Gastrocnemius medialis (tissue), 4 donors: Measurements from ENCODE around the gene ERCC4. TPM values are rescaled to one million over a fixed set of nuclear protein-coding genes. Genes with fewer than 3 reads are reported as not detected.

Source experiments
- ATAC-seq, 2 donors: fragments of 150-250 bp; one replicate each; pipeline ENCODE4 v1.9.1; 2016
- DNase-seq, 2 donors: peaks; one replicate each; pipeline ENCODE4 v3.0.0-alpha.2; 2019
- H3K27ac ChIP-seq, 4 donors: fragments of 200-600 bp; sonication (generic); 1 replicate in 1 of 4; 2 replicates in 3 of 4; pipeline ENCODE4 v1.5.1; 2016 to 2018; ENCODE audit warnings: mild to moderate bottlenecking in 2 of 4, moderate library complexity in 1 of 4
- H3K27me3 ChIP-seq, 3 donors: fragments of 200-600 bp; sonication (generic) in 2 of 3; 1 replicate in 1 of 3; 2 replicates in 2 of 3; pipeline versions ENCODE4 v1.5.1 to v1.6.0; 2016 to 2019; ENCODE audit warnings: mild to moderate bottlenecking in 1 of 3, moderate library complexity in 1 of 3
- H3K36me3 ChIP-seq, 2 donors: fragments of 200-600 bp; sonication (generic) in 1 of 2; one replicate each; pipeline ENCODE4 v1.5.1; 2017 to 2018
- H3K4me1 ChIP-seq, 2 donors: fragments of 200-600 bp; sonication (generic) in 1 of 2; one replicate each; pipeline ENCODE4 v1.5.1; 2016 to 2017; ENCODE audit warnings: mild to moderate bottlenecking in 2 of 2
- H3K4me3 ChIP-seq, 4 donors: fragments of 200-600 bp; sonication (generic) in 3 of 4; 1 replicate in 1 of 4; 2 replicates in 3 of 4; pipeline ENCODE4 v1.5.1; 2016 to 2019; ENCODE audit warnings: mild to moderate bottlenecking in 2 of 4
- H3K9me3 ChIP-seq, 3 donors: fragments of 200-600 bp; sonication (generic) in 2 of 3; 1 replicate in 1 of 3; 2 replicates in 2 of 3; pipeline ENCODE4 v1.5.1; 2016 to 2019
- POLR2A ChIP-seq, 2 donors: fragments of 450-650 bp; IDR thresholded peaks; one replicate each; pipeline ENCODE4 v1.6.1; 2017; ENCODE audit warnings: antibody characterized with exemption in 2 of 2, mild to moderate bottlenecking in 2 of 2, moderate library complexity in 2 of 2
- in situ Hi-C, 4 donors: fragments of 200-750 bp; cut with MboI; loops; one replicate each; pipeline versions ENCODE4 v1.15.0 to v1.8.0; 2017; ENCODE audit warnings: low sequenced_read_pairs in 4 of 4
- intact Hi-C: fragments of 100-400 bp; cut with DNase I; formaldehyde crosslinking; loops from one replicate; pipeline ENCODE4 v1.15.1; 2023; ENCODE audit warnings: low total_unique reads
- total RNA-seq, 4 donors: library from RNA; depleted of rRNA; stranded (reverse); fragments of >200 nt; gene quantifications; one replicate each; pipeline versions ENCODE4 v1.1.0 to v1.2.3, GENCODE V29; 2016
- TF ChIP-seq, protein P1 (sequence below), 5 experiments: fragments of 450-650 bp in 3 of 5; fragments of 200-600 bp in 2 of 5; sonication (generic) in 2 of 5; IDR thresholded peaks in 4 of 5; conservative IDR thresholded peaks in 1 of 5; 1 replicate in 4 of 5; 2 replicates in 1 of 5; pipeline ENCODE4 v1.5.1; 2016 to 2019; ENCODE audit warnings: antibody characterized with exemption in 5 of 5, mild to moderate bottlenecking in 3 of 5, moderate library complexity in 3 of 5

ERCC4 gene
- total RNA-seq, 4 donors from 2014 or later, result 7.1 to 11.5 (median 8.4) TPM

DNA sequence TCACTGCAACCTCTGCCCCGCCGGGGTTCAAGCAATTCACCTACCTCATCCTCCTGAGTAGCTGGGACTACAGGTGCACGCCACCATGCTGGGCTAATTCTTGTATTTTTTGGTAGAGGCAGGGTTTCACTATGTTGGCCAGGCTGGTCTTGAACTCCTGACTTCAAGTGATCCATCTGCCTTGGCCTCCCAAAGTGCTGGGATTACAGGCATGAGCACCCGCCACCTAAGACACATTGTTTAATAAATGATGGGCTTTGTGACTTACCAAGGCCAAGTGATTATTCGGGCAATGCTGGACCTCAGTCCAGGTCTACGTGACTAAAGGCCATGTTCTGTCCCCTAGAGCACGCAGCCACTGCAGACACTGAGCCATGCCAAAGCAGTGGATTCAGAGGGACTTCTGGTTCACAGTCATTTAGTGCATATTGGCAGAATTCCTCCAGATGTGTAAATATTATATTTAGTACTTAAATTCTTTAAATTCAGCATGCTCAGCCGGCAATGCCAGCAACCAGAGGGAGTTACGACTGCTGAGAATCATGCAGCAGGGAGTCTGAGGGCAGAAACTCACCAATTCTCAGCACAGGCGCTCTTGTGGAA, 4.8 kb upstream of the ERCC4 start:
- Histone ChIP-seq H3K27ac (peak overlapping the region in 1 of 4 donors; percentile 28), H3K36me3 (no peaks in the 10 kb centered on the region), H3K4me1 (peaks cover 10 to 30% of the 10 kb centered on the region in 2 donors), H3K4me3 (no peak overlapping the region), H3K9me3 (no peaks in the 10 kb centered on the region), H3K27me3 (no peaks in the 10 kb centered on the region)
- TF ChIP-seq, protein P1, sequence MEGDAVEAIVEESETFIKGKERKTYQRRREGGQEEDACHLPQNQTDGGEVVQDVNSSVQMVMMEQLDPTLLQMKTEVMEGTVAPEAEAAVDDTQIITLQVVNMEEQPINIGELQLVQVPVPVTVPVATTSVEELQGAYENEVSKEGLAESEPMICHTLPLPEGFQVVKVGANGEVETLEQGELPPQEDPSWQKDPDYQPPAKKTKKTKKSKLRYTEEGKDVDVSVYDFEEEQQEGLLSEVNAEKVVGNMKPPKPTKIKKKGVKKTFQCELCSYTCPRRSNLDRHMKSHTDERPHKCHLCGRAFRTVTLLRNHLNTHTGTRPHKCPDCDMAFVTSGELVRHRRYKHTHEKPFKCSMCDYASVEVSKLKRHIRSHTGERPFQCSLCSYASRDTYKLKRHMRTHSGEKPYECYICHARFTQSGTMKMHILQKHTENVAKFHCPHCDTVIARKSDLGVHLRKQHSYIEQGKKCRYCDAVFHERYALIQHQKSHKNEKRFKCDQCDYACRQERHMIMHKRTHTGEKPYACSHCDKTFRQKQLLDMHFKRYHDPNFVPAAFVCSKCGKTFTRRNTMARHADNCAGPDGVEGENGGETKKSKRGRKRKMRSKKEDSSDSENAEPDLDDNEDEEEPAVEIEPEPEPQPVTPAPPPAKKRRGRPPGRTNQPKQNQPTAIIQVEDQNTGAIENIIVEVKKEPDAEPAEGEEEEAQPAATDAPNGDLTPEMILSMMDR (IDR thresholded peaks at IDR 0.05 in 4 of 5, conservative IDR thresholded peaks at IDR 0.05 in 1 of 5), result no peak
- TF ChIP-seq POLR2A (IDR thresholded peaks at IDR 0.05), result no peak
- ATAC-seq, result no peak
- in situ Hi-C loops (no loop called here), intact Hi-C loops (no loop called here)
- no peak for DNase-seq

DNA sequence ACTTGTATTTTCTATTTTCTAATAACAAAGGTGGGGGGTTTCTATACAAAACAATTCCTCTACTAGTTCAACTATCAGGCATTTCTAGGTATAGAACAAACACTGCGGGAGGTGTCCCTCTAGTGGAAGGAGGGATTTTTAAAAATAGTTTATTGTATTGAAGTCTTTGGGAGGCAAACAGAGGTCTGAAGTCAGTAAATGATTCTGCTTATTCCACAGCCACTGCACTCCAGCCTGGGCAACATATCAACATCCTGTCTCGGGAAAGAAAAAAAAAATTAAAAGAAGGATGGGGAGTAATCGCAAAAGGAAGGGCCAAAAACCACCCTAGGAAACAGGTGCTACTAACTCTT, 648 bp upstream of the ERCC4 start:
- intact Hi-C loops, result loop anchor here (1.0 kb wide), 1 partner anchor 53 kb away; no protein-coding TSS in a partner anchor
- Histone ChIP-seq H3K9me3 (no peaks in the 10 kb centered on the region), H3K4me1 (peaks cover 27 to 29% of the 10 kb centered on the region in 2 donors), H3K27ac (peak overlapping the region; percentile 67 to 78 (median 78)), H3K36me3 (no peaks in the 10 kb centered on the region), H3K4me3 (peak overlapping the region; percentile 41 to 83 (median 52)), H3K27me3 (no peaks in the 10 kb centered on the region)
- TF ChIP-seq, protein P1 (IDR thresholded peaks at IDR 0.05 in 4 of 5, conservative IDR thresholded peaks at IDR 0.05 in 1 of 5), result no peak
- TF ChIP-seq POLR2A (IDR thresholded peaks at IDR 0.05), result no peak
- in situ Hi-C loops, result no loop called here
- ATAC-seq (peak; percentile 49 to 53), DNase-seq (no peak)

DNA sequence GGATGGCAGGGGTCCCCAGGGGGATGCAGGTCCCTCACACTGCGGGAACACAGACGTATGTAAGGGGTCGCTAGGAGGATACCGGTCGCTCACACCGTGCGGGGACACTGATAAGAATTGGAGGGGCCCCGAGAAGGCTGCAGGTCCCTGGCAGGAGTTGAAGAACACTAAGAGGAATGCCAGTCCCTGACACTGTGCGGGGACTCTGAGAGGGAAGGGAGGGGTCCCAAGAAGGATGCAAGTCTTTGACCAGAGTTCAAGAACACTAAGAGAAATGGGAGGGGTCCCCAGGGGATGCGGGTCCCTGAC, 510 bp downstream of the ERCC4 start:
- intact Hi-C loops, result loop anchor here (5.0 kb wide), 4 partner anchors 97 to 712 kb away; partner anchors contain the start of genes BFAR and PARN
- Histone ChIP-seq H3K27me3 (no peaks in the 10 kb centered on the region), H3K4me1 (peaks cover 23 to 32% of the 10 kb centered on the region in 2 donors), H3K4me3 (peak overlapping the region; percentile 83 to 95 (median 90)), H3K36me3 (peaks cover 0 to 4% of the 10 kb centered on the region in 2 donors), H3K9me3 (no peaks in the 10 kb centered on the region), H3K27ac (peak overlapping the region; percentile 78 to 93 (median 88))
- in situ Hi-C loops, result loop anchor here (5.0 to 10.0 kb wide), 4 partner anchors 274 to 684 kb away; no protein-coding TSS in a partner anchor
- ATAC-seq, result no peak
- TF ChIP-seq POLR2A (IDR thresholded peaks at IDR 0.05), result no peak
- no peak for DNase-seq

DNA sequence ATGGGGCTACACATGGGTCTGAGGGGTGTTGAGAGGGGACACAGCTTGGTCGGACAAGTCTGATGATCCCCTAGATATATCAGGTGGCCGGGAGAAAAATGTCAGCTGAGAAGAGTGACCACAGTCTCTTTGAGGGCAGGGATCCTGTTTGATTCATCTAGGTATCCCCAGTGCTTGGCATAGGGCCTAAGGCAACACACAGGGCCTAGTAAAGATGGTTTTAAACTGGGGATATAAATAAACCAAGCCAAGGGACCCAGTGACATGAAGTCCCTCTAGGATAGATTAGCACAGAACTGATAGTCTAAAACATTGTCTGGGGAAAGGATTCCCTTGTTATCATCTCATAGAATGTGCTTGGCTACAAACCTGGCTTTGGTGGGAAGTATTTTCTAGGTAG, 1.4 kb downstream of the ERCC4 start:
- intact Hi-C loops, result loop anchor here (1.0 to 5.0 kb wide), 5 partner anchors 96 to 711 kb away; partner anchors contain the start of genes BFAR and PARN
- in situ Hi-C loops, result loop anchor here (5.0 to 10.0 kb wide), 4 partner anchors 273 to 683 kb away; no protein-coding TSS in a partner anchor
- Histone ChIP-seq H3K4me3 (peak overlapping the region in 1 of 4 donors; percentile 83), H3K27ac (peak overlapping the region in 2 of 4 donors; percentile 16 to 78), H3K4me1 (peaks cover 18 to 32% of the 10 kb centered on the region in 2 donors), H3K9me3 (no peaks in the 10 kb centered on the region), H3K36me3 (peaks cover 0 to 11% of the 10 kb centered on the region in 2 donors), H3K27me3 (no peaks in the 10 kb centered on the region)
- ATAC-seq (no peak), DNase-seq (no peak)
- TF ChIP-seq, protein P1 (IDR thresholded peaks at IDR 0.05 in 4 of 5, conservative IDR thresholded peaks at IDR 0.05 in 1 of 5), result no peak
- no peak for TF ChIP-seq POLR2A (IDR thresholded peaks at IDR 0.05)

DNA sequence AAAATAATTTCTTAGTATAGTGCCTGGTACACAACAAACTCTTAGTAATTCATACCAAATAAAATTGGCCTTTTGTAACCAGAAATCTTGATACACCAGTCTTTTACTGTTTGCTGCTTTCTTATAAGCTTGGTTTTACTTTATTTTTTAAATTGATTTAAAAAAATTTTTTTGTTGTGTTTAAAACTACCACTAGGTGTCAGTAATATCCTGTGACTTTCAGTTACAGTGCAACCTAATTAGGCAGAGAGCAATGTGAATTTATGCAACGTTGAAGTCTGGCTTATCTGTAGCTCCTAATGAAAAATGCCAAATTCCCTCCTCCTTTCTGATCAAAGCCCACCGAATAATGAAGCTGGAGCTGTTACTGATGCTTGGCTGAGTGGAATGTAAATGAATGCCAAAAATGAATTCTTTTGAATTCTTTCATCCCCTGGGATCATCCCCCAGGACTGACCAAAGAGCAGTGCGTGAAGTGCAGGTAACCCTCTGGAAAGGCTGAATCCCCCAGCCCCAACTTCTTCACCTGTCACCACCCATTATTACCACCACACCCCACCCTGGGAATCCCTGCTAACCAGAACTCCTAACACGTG, 3.8 kb downstream of the ERCC4 start:
- H3K27ac ChIP-seq, result no peak overlapping the region
- no peak for TF ChIP-seq POLR2A (IDR thresholded peaks at IDR 0.05)
- TF ChIP-seq, protein P1 (IDR thresholded peaks at IDR 0.05 in 4 of 5, conservative IDR thresholded peaks at IDR 0.05 in 1 of 5), result peak; percentile 64 to 77 (median 75)
- in situ Hi-C loops (loop anchor here (5.0 to 10.0 kb wide), 4 partner anchors 271 to 681 kb away; no protein-coding TSS in a partner anchor), intact Hi-C loops (loop anchor here (2.0 to 5.0 kb wide), 7 partner anchors 94 to 708 kb away; partner anchors contain the start of genes BFAR, MRTFB and PARN)
- peaks cover 18 to 28% of the 10 kb centered on the region in 2 donors for H3K4me1 ChIP-seq
- H3K27me3 ChIP-seq, result no peaks in the 10 kb centered on the region
- no peak for ATAC-seq
- peaks cover 0 to 17% of the 10 kb centered on the region in 2 donors for H3K36me3 ChIP-seq
- no peak overlapping the region for H3K4me3 ChIP-seq
- H3K9me3 ChIP-seq, result no peaks in the 10 kb centered on the region
- DNase-seq, result no peak
